Measurements from ENCODE around the gene WNT3A.

DNA sequence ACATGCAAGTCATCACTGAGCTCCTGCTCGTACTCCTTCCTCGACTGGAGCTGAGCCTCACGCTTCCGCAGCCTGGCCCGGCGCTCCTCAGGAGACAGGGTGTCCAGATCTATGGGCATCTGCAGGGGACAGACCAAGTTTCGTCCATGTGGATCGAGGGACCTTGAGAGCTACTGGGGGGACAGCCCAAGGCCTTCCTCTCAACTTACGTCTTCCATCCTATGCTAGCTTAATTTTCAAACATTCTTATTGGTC lies 99.9 kb downstream of the WNT3A start:
- TF ChIP-seq, protein P1, sequence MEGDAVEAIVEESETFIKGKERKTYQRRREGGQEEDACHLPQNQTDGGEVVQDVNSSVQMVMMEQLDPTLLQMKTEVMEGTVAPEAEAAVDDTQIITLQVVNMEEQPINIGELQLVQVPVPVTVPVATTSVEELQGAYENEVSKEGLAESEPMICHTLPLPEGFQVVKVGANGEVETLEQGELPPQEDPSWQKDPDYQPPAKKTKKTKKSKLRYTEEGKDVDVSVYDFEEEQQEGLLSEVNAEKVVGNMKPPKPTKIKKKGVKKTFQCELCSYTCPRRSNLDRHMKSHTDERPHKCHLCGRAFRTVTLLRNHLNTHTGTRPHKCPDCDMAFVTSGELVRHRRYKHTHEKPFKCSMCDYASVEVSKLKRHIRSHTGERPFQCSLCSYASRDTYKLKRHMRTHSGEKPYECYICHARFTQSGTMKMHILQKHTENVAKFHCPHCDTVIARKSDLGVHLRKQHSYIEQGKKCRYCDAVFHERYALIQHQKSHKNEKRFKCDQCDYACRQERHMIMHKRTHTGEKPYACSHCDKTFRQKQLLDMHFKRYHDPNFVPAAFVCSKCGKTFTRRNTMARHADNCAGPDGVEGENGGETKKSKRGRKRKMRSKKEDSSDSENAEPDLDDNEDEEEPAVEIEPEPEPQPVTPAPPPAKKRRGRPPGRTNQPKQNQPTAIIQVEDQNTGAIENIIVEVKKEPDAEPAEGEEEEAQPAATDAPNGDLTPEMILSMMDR (IDR thresholded peaks at IDR 0.05) = no peak
- TF ChIP-seq POLR2A (IDR thresholded peaks at IDR 0.05) (no peak), POLR2AphosphoS5 (IDR thresholded peaks at IDR 0.05) (no peak)

Measured in breast epithelium (tissue), 3 donors.